ENCODE data around the gene OTOA.

GRCh38 chr16:21646091-21646490, 17.7 kb upstream of the OTOA start:
- TF ChIP-seq EZH2 (IDR thresholded peaks at IDR 0.05; ENCODE audit: borderline replicate concordance, low read depth, low read length, severe bottlenecking) (no peak), CTCF (IDR thresholded peaks at IDR 0.05; ENCODE audit: borderline replicate concordance, extremely low read depth, low read length, poor library complexity, severe bottlenecking) (no peak)
